Measurements from ENCODE around the gene MTHFD1L. TPM values are rescaled to one million over a fixed set of nuclear protein-coding genes. Genes with fewer than 3 reads are reported as not detected.
A peak's percentile ranks its signal among the peaks of the same experiment; 100 is the strongest.

The MTHFD1L gene
- total and polyA plus RNA-seq, 2 of the 4 experiments (the other 2 are of a cell fraction): 43.5 to 53.2 TPM

DNA sequence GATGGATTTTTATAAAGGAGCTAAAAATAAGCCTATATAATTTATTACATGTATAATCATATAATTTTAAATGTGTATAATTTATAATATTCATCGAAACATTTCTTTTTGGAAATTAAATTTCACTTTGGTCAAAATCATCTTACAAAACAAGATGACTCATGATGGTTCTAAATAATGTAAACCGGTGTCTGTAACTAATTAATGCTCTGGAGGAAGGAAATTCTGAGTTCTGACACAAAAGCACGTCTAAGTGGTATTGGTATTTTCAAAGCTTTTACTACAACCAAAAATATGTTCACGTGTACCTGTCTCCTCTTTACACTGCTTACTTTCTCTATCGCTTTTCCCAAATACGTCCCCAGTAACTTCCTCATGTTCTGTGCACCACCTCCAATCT, 134.1 kb downstream of the MTHFD1L start:
- TF ChIP-seq MAFK (IDR thresholded peaks at IDR 0.05; ENCODE audit: low read depth, low read length) (no peak), RFX5 (IDR thresholded peaks at IDR 0.05; ENCODE audit: low read depth, low read length) (no peak), BHLHE40 (IDR thresholded peaks at IDR 0.05; ENCODE audit: low read depth, low read length) (no peak), MXI1 (IDR thresholded peaks at IDR 0.05; ENCODE audit: borderline replicate concordance, low read depth, low read length) (no peak), NFE2L2 (IDR thresholded peaks at IDR 0.05; ENCODE audit: low read depth, low read length) (no peak), SMC3 (IDR thresholded peaks at IDR 0.05; ENCODE audit: low read depth, low read length) (no peak), POLR2A (IDR thresholded peaks at IDR 0.05; ENCODE audit: low read depth, low read length) (no peak), CHD1 (IDR thresholded peaks at IDR 0.05; ENCODE audit: low read depth, low read length) (no peak), CEBPB (IDR thresholded peaks at IDR 0.05; ENCODE audit: low read depth, low read length) (no peak), FOS (IDR thresholded peaks at IDR 0.05; ENCODE audit: low read depth, low read length) (no peak), MAZ (IDR thresholded peaks at IDR 0.05; ENCODE audit: borderline replicate concordance, low read depth, low read length) (no peak), RAD21 (IDR thresholded peaks at IDR 0.05; ENCODE audit: low read length) (no peak), RCOR1 (IDR thresholded peaks at IDR 0.05; ENCODE audit: insufficient replicate concordance, low read length) (no peak)
- TF ChIP-seq, protein P1, sequence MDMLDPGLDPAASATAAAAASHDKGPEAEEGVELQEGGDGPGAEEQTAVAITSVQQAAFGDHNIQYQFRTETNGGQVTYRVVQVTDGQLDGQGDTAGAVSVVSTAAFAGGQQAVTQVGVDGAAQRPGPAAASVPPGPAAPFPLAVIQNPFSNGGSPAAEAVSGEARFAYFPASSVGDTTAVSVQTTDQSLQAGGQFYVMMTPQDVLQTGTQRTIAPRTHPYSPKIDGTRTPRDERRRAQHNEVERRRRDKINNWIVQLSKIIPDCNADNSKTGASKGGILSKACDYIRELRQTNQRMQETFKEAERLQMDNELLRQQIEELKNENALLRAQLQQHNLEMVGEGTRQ (IDR thresholded peaks at IDR 0.05; ENCODE audit: low read depth, low read length): no peak
- TF ChIP-seq, protein P2, sequence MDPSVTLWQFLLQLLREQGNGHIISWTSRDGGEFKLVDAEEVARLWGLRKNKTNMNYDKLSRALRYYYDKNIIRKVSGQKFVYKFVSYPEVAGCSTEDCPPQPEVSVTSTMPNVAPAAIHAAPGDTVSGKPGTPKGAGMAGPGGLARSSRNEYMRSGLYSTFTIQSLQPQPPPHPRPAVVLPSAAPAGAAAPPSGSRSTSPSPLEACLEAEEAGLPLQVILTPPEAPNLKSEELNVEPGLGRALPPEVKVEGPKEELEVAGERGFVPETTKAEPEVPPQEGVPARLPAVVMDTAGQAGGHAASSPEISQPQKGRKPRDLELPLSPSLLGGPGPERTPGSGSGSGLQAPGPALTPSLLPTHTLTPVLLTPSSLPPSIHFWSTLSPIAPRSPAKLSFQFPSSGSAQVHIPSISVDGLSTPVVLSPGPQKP (IDR thresholded peaks at IDR 0.05; ENCODE audit: borderline replicate concordance, low read depth, low read length): no peak
- TF ChIP-seq, protein P3, sequence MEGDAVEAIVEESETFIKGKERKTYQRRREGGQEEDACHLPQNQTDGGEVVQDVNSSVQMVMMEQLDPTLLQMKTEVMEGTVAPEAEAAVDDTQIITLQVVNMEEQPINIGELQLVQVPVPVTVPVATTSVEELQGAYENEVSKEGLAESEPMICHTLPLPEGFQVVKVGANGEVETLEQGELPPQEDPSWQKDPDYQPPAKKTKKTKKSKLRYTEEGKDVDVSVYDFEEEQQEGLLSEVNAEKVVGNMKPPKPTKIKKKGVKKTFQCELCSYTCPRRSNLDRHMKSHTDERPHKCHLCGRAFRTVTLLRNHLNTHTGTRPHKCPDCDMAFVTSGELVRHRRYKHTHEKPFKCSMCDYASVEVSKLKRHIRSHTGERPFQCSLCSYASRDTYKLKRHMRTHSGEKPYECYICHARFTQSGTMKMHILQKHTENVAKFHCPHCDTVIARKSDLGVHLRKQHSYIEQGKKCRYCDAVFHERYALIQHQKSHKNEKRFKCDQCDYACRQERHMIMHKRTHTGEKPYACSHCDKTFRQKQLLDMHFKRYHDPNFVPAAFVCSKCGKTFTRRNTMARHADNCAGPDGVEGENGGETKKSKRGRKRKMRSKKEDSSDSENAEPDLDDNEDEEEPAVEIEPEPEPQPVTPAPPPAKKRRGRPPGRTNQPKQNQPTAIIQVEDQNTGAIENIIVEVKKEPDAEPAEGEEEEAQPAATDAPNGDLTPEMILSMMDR (conservative IDR thresholded peaks at IDR 0.05; ENCODE audit: low read depth, low read length): no peak
- Histone ChIP-seq H4K20me1 (ENCODE audit: insufficient read depth, low read length) (no peaks in the 10 kb centered on the region), H2BK5ac (ENCODE audit: low read depth, low read length, poor library complexity, severe bottlenecking) (no peak overlapping the region), H3K27me3 (ENCODE audit: control insufficient read depth, insufficient read depth, low read length) (no peaks in the 10 kb centered on the region), H3K9me3 (ENCODE audit: control insufficient read depth, insufficient read depth, low read length) (no peaks in the 10 kb centered on the region), H4K8ac (ENCODE audit: low read depth in 2 of 2, low read length in 2 of 2) (no peak overlapping the region), H3K4me3 (ENCODE audit: insufficient read depth, low read depth, low read length) (no peak overlapping the region), H3K14ac (replicated peaks; ENCODE audit: low read depth, low read length) (0 out of 2 replicates have a peak overlapping the region, but pooled peaks have one; percentile 35), H3K9ac (ENCODE audit: low read depth, low read length) (no peak overlapping the region), H3K36me3 (ENCODE audit: control insufficient read depth, insufficient read depth, low read length) (peaks cover 16% of the 10 kb centered on the region), H3K4ac (ENCODE audit: low read depth, low read length) (peak overlapping the region; percentile 2; the same call in 1 of the 2 replicates), H3K4me1 (ENCODE audit: control insufficient read depth, insufficient read depth, low read length) (peaks cover 20% of the 10 kb centered on the region), H2BK20ac (ENCODE audit: low read depth, low read length) (no peak overlapping the region), H2BK120ac (ENCODE audit: low read depth, low read length) (0 out of 2 replicates have a peak overlapping the region, but pooled peaks have one; percentile 11), H2AK5ac (ENCODE audit: low read depth, low read length) (peak overlapping the region; percentile 11; the same call in 1 of the 2 replicates), H3K27ac (ENCODE audit: insufficient read depth, low read length) (peak overlapping the region; percentile 58; the same call in 1 of the 2 replicates), H3K79me1 (ENCODE audit: low read depth in 1 of 2, low read length in 2 of 2) (peaks cover 14 to 34% of the 10 kb centered on the region in 2 experiments; a peak in 3 of 4 replicates), H3K4me2 (ENCODE audit: low read depth, low read length) (peak overlapping the region; percentile 38; the same call in 1 of the 2 replicates), H2BK15ac (ENCODE audit: low read depth, low read length) (no peak overlapping the region), H2AFZ (replicated peaks; ENCODE audit: low read length, poor library complexity) (no peak overlapping the region), H3K56ac (ENCODE audit: extremely low read depth, insufficient read depth, low read length) (no peak overlapping the region), H3K23ac (ENCODE audit: low read depth, low read length) (no peak overlapping the region), H4K5ac (ENCODE audit: low read depth, low read length) (peak overlapping the region; percentile 20; the same call in 1 of the 2 replicates), H3K18ac (ENCODE audit: low read depth, low read length) (peak overlapping the region; percentile 9; the same call in 1 of the 2 replicates), H2AK9ac (replicated peaks; ENCODE audit: low read depth, low read length, poor library complexity) (no peak overlapping the region), H4K91ac (ENCODE audit: insufficient read depth, low read depth, low read length) (no peak overlapping the region), H3K9me1 (ENCODE audit: insufficient read depth, low read length) (peaks cover 13% of the 10 kb centered on the region)
- BruUV-seq (replicated peaks): no TSS peak
- WGBS, 2 experiments (ENCODE audit: extremely low coverage in 2 of 2, insufficient read length in 1 of 2): no CpG with 5 or more reads among the region's 6 CpGs
- POLR2A ChIA-PET (ENCODE audit: unreplicated experiment): no interaction called here
- in situ Hi-C loops (cut with MboI; ENCODE audit: low sequenced_read_pairs): no loop called here
- no peak for DNase-seq
- CTCF ChIA-PET: interaction anchor here (0.6 to 1.3 kb wide), 2 partner anchors 15 to 175 kb away, joined by 4 to 5 read pairs; no protein-coding TSS in a partner anchor
- intact Hi-C loops (cut with micrococcal nuclease): no loop called here
- no peak for ATAC-seq (ENCODE audit: low read depth)
- dilution Hi-C loops (cut with HindIII; ENCODE audit: low sequenced_read_pairs, unreplicated experiment): no loop called here
